ENCODE results near the gene ZCCHC8. TPM values are rescaled to one million over a fixed set of nuclear protein-coding genes. Genes with fewer than 3 reads are reported as not detected.

The ZCCHC8 gene
- total RNA-seq, 1 experiment from 2014 or later, result 30.5 TPM

- no peaks in the 10 kb centered on the region for H3K9me3 ChIP-seq (ENCODE audit: control insufficient read depth in 1 of 2, insufficient read depth in 1 of 2, low read depth in 1 of 2, low read length in 2 of 2)
- no peak overlapping the region for H3K27ac ChIP-seq (ENCODE audit: low read depth, low read length)
- CTCF ChIA-PET, result no interaction called here
- H3K4me1 ChIP-seq (ENCODE audit: control insufficient read depth in 1 of 2, insufficient read depth in 2 of 2, low read length in 2 of 2), result no peaks in the 10 kb centered on the region
- intact Hi-C loops (cut with micrococcal nuclease), result no loop called here
- H3K36me3 ChIP-seq (ENCODE audit: control insufficient read depth in 1 of 2, insufficient read depth in 2 of 2, low read length in 2 of 2), result peaks cover 40 to 46% of the 10 kb centered on the region in 2 experiments
- H2AFZ ChIP-seq (ENCODE audit: low read depth, low read length, poor library complexity, severe bottlenecking), result no peak overlapping the region
- no peaks in the 10 kb centered on the region for H3K27me3 ChIP-seq (ENCODE audit: insufficient read depth, low read length)
- no peak for ATAC-seq
- H3K79me2 ChIP-seq (ENCODE audit: insufficient read depth, low read length), result no peaks in the 10 kb centered on the region
- RAD21 ChIA-PET (ENCODE audit: low non-redundant PET in 1 of 2, low total read pairs in 2 of 2, uncharacterized antibody in 2 of 2, unreplicated experiment in 2 of 2), result no interaction called here
- POLR2A ChIA-PET, result interaction anchor here (1.3 kb wide), 1 partner anchor 8 kb away, joined by 3 read pairs; no protein-coding TSS in a partner anchor
- no peaks in the 10 kb centered on the region for H3K9me2 ChIP-seq (ENCODE audit: insufficient read depth)
- no peak for DNase-seq (ENCODE audit: low read depth, low spot score)
- H3K9ac ChIP-seq (ENCODE audit: low read length), result no peak overlapping the region
- no TSS peak for BruUV-seq (replicated peaks)
- TF ChIP-seq ZBTB33 (IDR thresholded peaks at IDR 0.05; ENCODE audit: extremely low read depth, insufficient replicate concordance, low read length) (no peak), CEBPB (IDR thresholded peaks at IDR 0.05; ENCODE audit: low read depth) (no peak)
- TF ChIP-seq, protein P1, sequence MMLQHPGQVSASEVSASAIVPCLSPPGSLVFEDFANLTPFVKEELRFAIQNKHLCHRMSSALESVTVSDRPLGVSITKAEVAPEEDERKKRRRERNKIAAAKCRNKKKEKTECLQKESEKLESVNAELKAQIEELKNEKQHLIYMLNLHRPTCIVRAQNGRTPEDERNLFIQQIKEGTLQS (IDR thresholded peaks at IDR 0.05), result no peak
- no peaks in the 10 kb centered on the region for H4K20me1 ChIP-seq (ENCODE audit: insufficient read depth)
- H3K4me3 ChIP-seq (replicated peaks in 1 of 2; ENCODE audit: low read depth in 1 of 2, low read length in 2 of 2), result no peak overlapping the region
- no peak overlapping the region for H3K4me2 ChIP-seq (ENCODE audit: low read length)
These were observed 16.8 kb downstream of the ZCCHC8 start for GRCh38 chr12:122483969-122484368.

GRCh38 chr12:122481861-122482260 lies 18.9 kb downstream of the ZCCHC8 start:
- TF ChIP-seq, protein P2, sequence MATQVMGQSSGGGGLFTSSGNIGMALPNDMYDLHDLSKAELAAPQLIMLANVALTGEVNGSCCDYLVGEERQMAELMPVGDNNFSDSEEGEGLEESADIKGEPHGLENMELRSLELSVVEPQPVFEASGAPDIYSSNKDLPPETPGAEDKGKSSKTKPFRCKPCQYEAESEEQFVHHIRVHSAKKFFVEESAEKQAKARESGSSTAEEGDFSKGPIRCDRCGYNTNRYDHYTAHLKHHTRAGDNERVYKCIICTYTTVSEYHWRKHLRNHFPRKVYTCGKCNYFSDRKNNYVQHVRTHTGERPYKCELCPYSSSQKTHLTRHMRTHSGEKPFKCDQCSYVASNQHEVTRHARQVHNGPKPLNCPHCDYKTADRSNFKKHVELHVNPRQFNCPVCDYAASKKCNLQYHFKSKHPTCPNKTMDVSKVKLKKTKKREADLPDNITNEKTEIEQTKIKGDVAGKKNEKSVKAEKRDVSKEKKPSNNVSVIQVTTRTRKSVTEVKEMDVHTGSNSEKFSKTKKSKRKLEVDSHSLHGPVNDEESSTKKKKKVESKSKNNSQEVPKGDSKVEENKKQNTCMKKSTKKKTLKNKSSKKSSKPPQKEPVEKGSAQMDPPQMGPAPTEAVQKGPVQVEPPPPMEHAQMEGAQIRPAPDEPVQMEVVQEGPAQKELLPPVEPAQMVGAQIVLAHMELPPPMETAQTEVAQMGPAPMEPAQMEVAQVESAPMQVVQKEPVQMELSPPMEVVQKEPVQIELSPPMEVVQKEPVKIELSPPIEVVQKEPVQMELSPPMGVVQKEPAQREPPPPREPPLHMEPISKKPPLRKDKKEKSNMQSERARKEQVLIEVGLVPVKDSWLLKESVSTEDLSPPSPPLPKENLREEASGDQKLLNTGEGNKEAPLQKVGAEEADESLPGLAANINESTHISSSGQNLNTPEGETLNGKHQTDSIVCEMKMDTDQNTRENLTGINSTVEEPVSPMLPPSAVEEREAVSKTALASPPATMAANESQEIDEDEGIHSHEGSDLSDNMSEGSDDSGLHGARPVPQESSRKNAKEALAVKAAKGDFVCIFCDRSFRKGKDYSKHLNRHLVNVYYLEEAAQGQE (IDR thresholded peaks at IDR 0.05; ENCODE audit: low read depth), result no peak
- TF ChIP-seq EZH2phosphoT487 (IDR thresholded peaks at IDR 0.05; ENCODE audit: borderline replicate concordance) (no peak), ZFX (IDR thresholded peaks at IDR 0.05) (no peak), EGR1 (IDR thresholded peaks at IDR 0.05; ENCODE audit: low read depth) (no peak), CEBPB (IDR thresholded peaks at IDR 0.05; ENCODE audit: low read depth) (no peak), POLR2AphosphoS5 (IDR thresholded peaks at IDR 0.05; ENCODE audit: low read depth, low read length) (no peak), TCF7L2 (IDR thresholded peaks at IDR 0.05; ENCODE audit: borderline replicate concordance, extremely low read depth, insufficient read depth, insufficient read length) (no peak)
- H3K9me2 ChIP-seq (ENCODE audit: insufficient read depth), result no peaks in the 10 kb centered on the region
- H4K20me1 ChIP-seq (ENCODE audit: insufficient read depth), result no peaks in the 10 kb centered on the region
- H3K9me3 ChIP-seq (ENCODE audit: control insufficient read depth in 1 of 2, insufficient read depth in 1 of 2, low read depth in 1 of 2, low read length in 2 of 2), result no peaks in the 10 kb centered on the region
- H2AFZ ChIP-seq (ENCODE audit: low read depth, low read length, poor library complexity, severe bottlenecking), result no peak overlapping the region
- no peaks in the 10 kb centered on the region for H3K79me2 ChIP-seq (ENCODE audit: insufficient read depth, low read length)
- no peaks in the 10 kb centered on the region for H3K4me1 ChIP-seq (ENCODE audit: control insufficient read depth in 1 of 2, insufficient read depth in 2 of 2, low read length in 2 of 2)
- no peak overlapping the region for H3K4me2 ChIP-seq (ENCODE audit: low read length)
- H3K4me3 ChIP-seq (replicated peaks in 1 of 2; ENCODE audit: low read depth in 1 of 2, low read length in 2 of 2), result no peak overlapping the region
- intact Hi-C loops (cut with micrococcal nuclease), result no loop called here
- no peak overlapping the region for H3K9ac ChIP-seq (ENCODE audit: low read length)
- ATAC-seq, result no peak
- no peak overlapping the region for H3K27ac ChIP-seq (ENCODE audit: low read depth, low read length)
- H3K27me3 ChIP-seq (ENCODE audit: insufficient read depth, low read length), result no peaks in the 10 kb centered on the region
- peaks cover 34 to 37% of the 10 kb centered on the region in 2 experiments; a peak in 3 of 4 replicates for H3K36me3 ChIP-seq (ENCODE audit: control insufficient read depth in 1 of 2, insufficient read depth in 2 of 2, low read length in 2 of 2)
- ChIA-PET POLR2A (no interaction called here), RAD21 (ENCODE audit: low non-redundant PET in 1 of 2, low total read pairs in 2 of 2, uncharacterized antibody in 2 of 2, unreplicated experiment in 2 of 2) (no interaction called here), CTCF (no interaction called here)
- DNase-seq (ENCODE audit: low read depth, low spot score), result no peak
- no TSS peak for BruUV-seq (replicated peaks)

All from HCT116 (cell line).